K562 (cell line): ENCODE data around the gene HCST. TPM values are rescaled to one million over a fixed set of nuclear protein-coding genes. Genes with fewer than 3 reads are reported as not detected.

Experiments
- ATAC-seq: fragments of 200-7000 bp; cut with Tn5 transposase; 3 replicates; pipeline ENCODE4 v1.9.1; 2020; ENCODE audit warnings: moderate library complexity
- BruUV-seq: library from RNA; stranded (reverse); fragments of 400-500 nt; replicated peaks from 2 replicates; lab custom pipeline; 2021; lab: Mats Ljungman, UMichigan
- CTCF ChIA-PET: fragments of 300-600 bp; formaldehyde crosslinking; extraction: SDS; loops from one replicate; lab custom pipeline; 2021; ENCODE audit warnings: low intra/inter-chr PET ratio; lab: Yijun Ruan, JAX
- POLR2A ChIA-PET: fragments of 300-600, 350-650 bp; sonication (Branson Sonifier 250); formaldehyde crosslinking; extraction: SDS; loops from one replicate; lab custom pipeline; 2021; ENCODE audit warnings: antibody characterized with exemption, inconsistent platforms; lab: Yijun Ruan, JAX
- DNase-seq, 4 experiments: peaks; one replicate each; pipeline versions ENCODE4 v3.0.0 to v3.0.0-alpha.2; 2011 to 2018; ENCODE audit warnings: low spot score in 3 of 4, mixed read lengths in 3 of 4; ENCODE audit errors: extremely low read depth in 1 of 4
- FAIRE-seq: peaks from 2 replicates; lab custom pipeline; 2011; peaks lifted over from hg19 to GRCh38; lab: Jason Lieb, UNC
- H2AFZ ChIP-seq: 2 replicates; pipeline ENCODE4 v1.6.0; 2011; ENCODE audit warnings: low read depth, low read length, control low read depth, inconsistent platforms
- H3K27ac ChIP-seq: fragments of 200-600 bp; 3 replicates; pipeline ENCODE4 v1.8.0; 2011; ENCODE audit warnings: low read depth, mild to moderate bottlenecking, control low read depth, inconsistent platforms, low read length, moderate library complexity, mixed read lengths; ENCODE audit errors: extremely low read depth
- H3K27me3 ChIP-seq, 2 experiments: fragments of 300-600 bp in 1 of 2; 2 replicates in 1 of 2; 3 replicates in 1 of 2; pipeline versions ENCODE4 v1.6.0 to v1.8.0; 2011; ENCODE audit warnings: inconsistent platforms in 2 of 2, low read length in 2 of 2, mild to moderate bottlenecking in 1 of 2, mixed read lengths in 1 of 2, moderate library complexity in 1 of 2; ENCODE audit not compliant: control insufficient read depth in 2 of 2, insufficient read depth in 2 of 2
- H3K36me3 ChIP-seq: fragments of 300-600 bp; 3 replicates; pipeline ENCODE4 v1.8.0; 2011; ENCODE audit warnings: mild to moderate bottlenecking, low read length, inconsistent platforms; ENCODE audit not compliant: control insufficient read depth, insufficient read depth
- H3K4me1 ChIP-seq, 2 experiments: fragments of 200-600 bp in 1 of 2; replicated peaks in 1 of 2; 2 replicates in 1 of 2; 3 replicates in 1 of 2; pipeline versions ENCODE4 v1.5.1 to v1.8.0; 2011; ENCODE audit warnings: inconsistent platforms in 2 of 2, low read length in 2 of 2, mild to moderate bottlenecking in 1 of 2, mixed read lengths in 1 of 2, moderate library complexity in 1 of 2; ENCODE audit not compliant: control insufficient read depth in 2 of 2, insufficient read depth in 2 of 2
- H3K4me2 ChIP-seq: 2 replicates; pipeline ENCODE4 v1.6.1; 2011; ENCODE audit warnings: low read length, control low read depth, inconsistent platforms, mixed read lengths; ENCODE audit not compliant: insufficient read depth
- H3K4me3 ChIP-seq: fragments of 200-600 bp; sonication (generic), shearing (Covaris generic); 2 replicates; pipeline ENCODE4 v1.5.1; 2016; ENCODE audit warnings: control low read depth, inconsistent platforms
- H3K79me2 ChIP-seq: fragments of 200-600 bp; 3 replicates; pipeline ENCODE4 v1.8.0; 2011; ENCODE audit warnings: low read length, inconsistent platforms; ENCODE audit not compliant: control insufficient read depth, insufficient read depth
- H3K9ac ChIP-seq, 2 experiments: 2 replicates each; pipeline versions ENCODE4 v1.6.0 to v1.6.1; 2011; ENCODE audit warnings: low read depth in 2 of 2, low read length in 2 of 2, control low read depth in 1 of 2, inconsistent platforms in 1 of 2, mild to moderate bottlenecking in 1 of 2, mixed read lengths in 1 of 2; ENCODE audit not compliant: insufficient read depth in 1 of 2
- H3K9me1 ChIP-seq: one replicate; pipeline ENCODE4 v1.6.0; 2011; ENCODE audit warnings: inconsistent platforms, mild to moderate bottlenecking, low read length, moderate library complexity; ENCODE audit not compliant: control insufficient read depth, insufficient read depth
- H3K9me3 ChIP-seq: replicated peaks from 2 replicates; pipeline ENCODE4 v1.5.1; 2011; ENCODE audit warnings: low read depth, low read length, inconsistent platforms; ENCODE audit not compliant: control insufficient read depth, insufficient read depth
- H4K20me1 ChIP-seq: replicated peaks from 2 replicates; pipeline ENCODE4 v1.6.1; 2011; ENCODE audit warnings: low read length, inconsistent platforms, mixed read lengths; ENCODE audit not compliant: control insufficient read depth, insufficient read depth
- CCNT2 ChIP-seq: IDR thresholded peaks from 2 replicates; pipeline ENCODE4 v1.6.1; 2011; ENCODE audit warnings: borderline replicate concordance, low read depth, mild to moderate bottlenecking, moderate library complexity, mixed read lengths, low read length; ENCODE audit not compliant: insufficient read length; ENCODE audit errors: extremely low read depth
- GTF2A2 ChIP-seq: IDR thresholded peaks from 2 replicates; pipeline ENCODE4 v1.6.1; 2016; ENCODE audit warnings: mild to moderate bottlenecking, missing genetic modification characterization, missing compliant biosample characterization
- MBD2 ChIP-seq: sonication (generic); IDR thresholded peaks from 2 replicates; pipeline ENCODE4 v1.6.1; 2016; ENCODE audit warnings: low read depth, borderline replicate concordance
- PYGO2 ChIP-seq: fragments of 450-650 bp; IDR thresholded peaks from 2 replicates; pipeline ENCODE4 v1.6.1; 2016; ENCODE audit warnings: mild to moderate bottlenecking, missing genetic modification characterization, moderate library complexity, missing compliant biosample characterization
- ZFP36 ChIP-seq: fragments of 150-350 bp; IDR thresholded peaks from 2 replicates; pipeline ENCODE4 v1.6.1; 2018; ENCODE audit warnings: low read length, low read depth; ENCODE audit not compliant: partially characterized antibody
- ZNF699 ChIP-seq: fragments of 250-450 bp; sonication (Bioruptor Pico); IDR thresholded peaks from 2 replicates; pipeline ENCODE4 v1.8.0; 2021; ENCODE audit warnings: mild to moderate bottlenecking, moderate library complexity; ENCODE audit not compliant: insufficient replicate concordance
- ZNF75A ChIP-seq: fragments of 450-650 bp; formaldehyde crosslinking; IDR thresholded peaks from 2 replicates; pipeline ENCODE4 v1.4.0; 2020; ENCODE audit warnings: mild to moderate bottlenecking
- ZNF76 ChIP-seq: fragments of 250-450 bp; sonication (Bioruptor Pico); IDR thresholded peaks from 2 replicates; pipeline ENCODE4 v1.4.0; 2020; ENCODE audit warnings: mild to moderate bottlenecking, moderate library complexity, borderline replicate concordance
- WGBS: fragments of 100-300 bp; shearing (Covaris generic); methylation state at CpG from one replicate; pipeline ENCODE4 v1.1.6; 2016; ENCODE audit warnings: low coverage, mixed read lengths; ENCODE audit not compliant: insufficient coverage; ENCODE audit errors: missing lambda C conversion rate; 5-methylcytosine and 5-hydroxymethylcytosine counted together
- in situ Hi-C: fragments of 300-500 bp; cut with MboI; formaldehyde crosslinking; loops from 4 replicates; pipeline ENCODE4 v1.15.0; 2018; ENCODE audit warnings: inconsistent platforms, mixed read lengths
- intact Hi-C: fragments of 100-400 bp; cut with micrococcal nuclease; formaldehyde crosslinking; loops from 2 replicates; pipeline ENCODE4 v1.14.2; 2022
- polyA plus RNA-seq, 8 experiments: library from polyadenylated mRNA; depleted of rRNA in 4 of 8; stranded (reverse) in 5 of 8; unstranded in 3 of 8; fragments of >200 nt; fragmentation: Nextera tagmentation in 2 of 8; fragmentation: Illumina TruSeq in 1 of 8; extraction: Ambion mirVana in 2 of 8; extraction: Trizol in 1 of 8; gene quantifications; 2 replicates each; pipeline versions ENCODE4 v1.2.1 to v1.2.3, GENCODE V29; 2011 to 2014; ENCODE audit warnings: inconsistent platforms in 1 of 8, missing spikeins in 1 of 8
- total RNA-seq, 7 experiments: library from RNA; depleted of rRNA in 6 of 7; stranded (reverse); fragments of >200 nt in 6 of 7; fragmentation: Illumina TruSeq in 2 of 7; extraction: Trizol in 2 of 7; gene quantifications; 2 replicates each; pipeline versions ENCODE4 v1.2.1 to v1.2.3, GENCODE V29; 2011 to 2021; ENCODE audit warnings: low replicate concordance in 1 of 7
- TF ChIP-seq, protein P1 (sequence below), 2 experiments: IDR thresholded peaks; 2 replicates each; pipeline ENCODE4 v1.6.1; 2012; ENCODE audit warnings: improper control_type of control experiment in 2 of 2, low read depth in 2 of 2, low read length in 2 of 2, borderline replicate concordance in 1 of 2
- TF ChIP-seq, protein P2 (sequence below): fragments of 250-450 bp; sonication (Bioruptor Pico); IDR thresholded peaks from 2 replicates; pipeline ENCODE4 v1.8.0; 2022; ENCODE audit warnings: moderate library complexity, mild to moderate bottlenecking, inconsistent platforms

HCST gene
- total and polyA plus RNA-seq, 9 of the 15 experiments (the other 6 are each of a cell fraction or from before 2014, with no cell fraction given), result 0.29 to 1.9 (median 0.95) TPM; not detected in 2

DNA sequence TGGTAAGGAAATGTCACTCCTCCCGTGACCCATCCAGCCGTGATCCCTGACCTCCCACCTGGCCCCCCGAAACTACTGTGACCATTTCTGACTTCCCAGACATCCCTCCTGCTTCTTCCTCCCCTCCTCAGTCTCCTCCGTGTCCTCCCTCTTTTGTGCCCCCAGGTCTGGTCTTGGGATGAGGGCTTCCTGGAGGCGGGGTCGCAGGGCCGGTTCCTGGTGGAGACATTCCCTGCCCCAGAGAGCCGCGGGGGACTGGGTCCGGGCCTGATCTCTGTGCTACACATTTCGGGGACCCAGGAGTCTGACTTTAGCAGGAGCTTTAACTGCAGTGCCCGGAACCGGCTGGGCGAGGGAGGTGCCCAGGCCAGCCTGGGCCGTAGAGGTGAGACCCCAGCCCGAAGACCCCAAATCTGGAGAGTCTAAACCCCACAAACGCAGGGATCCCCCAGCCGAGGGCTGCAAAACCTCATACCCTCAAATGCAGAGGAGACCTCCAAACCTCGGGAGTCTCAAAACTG, 40.6 kb upstream of the HCST start:
- H3K9me1 ChIP-seq, result no peaks in the 10 kb centered on the region
- TF ChIP-seq ZNF76 (CRISPR knock-in tag), result no peak
- no peak for TF ChIP-seq CCNT2
- no peak for TF ChIP-seq GTF2A2 (tag)
- peak; percentile 49 for TF ChIP-seq ZFP36
- POLR2A ChIA-PET, result interaction anchor here (1.9 kb wide), 1 partner anchor 13 kb away, joined by 7 read pairs; no protein-coding TSS in a partner anchor
- no peaks in the 10 kb centered on the region for H3K36me3 ChIP-seq
- H4K20me1 ChIP-seq, result no peaks in the 10 kb centered on the region
- H3K4me3 ChIP-seq, result no peak overlapping the region
- no peaks in the 10 kb centered on the region for H3K79me2 ChIP-seq
- CTCF ChIA-PET, result no interaction called here
- ATAC-seq, result no peak
- in situ Hi-C loops, result no loop called here
- BruUV-seq, result no TSS peak
- H3K4me2 ChIP-seq, result peak overlapping the region; percentile 21; the same call in 1 of the 2 replicates
- no peak for DNase-seq
- peaks cover 6 to 34% of the 10 kb centered on the region in 2 experiments; a peak in 3 of 5 replicates for H3K27me3 ChIP-seq
- peaks cover 5% of the 10 kb centered on the region; the same call in 1 of the 2 replicates for H3K9me3 ChIP-seq
- H2AFZ ChIP-seq, result peak overlapping the region; percentile 47; the same call in 1 of the 2 replicates
- intact Hi-C loops, result no loop called here
- no peak for FAIRE-seq
- 33% methylated on average over 13 of the region's 19 CpGs for WGBS
- peak overlapping the region in 1 of 2 experiments; percentile 66; a peak in 1 of 4 replicates for H3K9ac ChIP-seq
- peaks cover 7 to 41% of the 10 kb centered on the region in 2 experiments; a peak in 3 of 5 replicates for H3K4me1 ChIP-seq
- no peak overlapping the region for H3K27ac ChIP-seq

- Histone ChIP-seq H3K27me3 (peaks cover 6 to 26% of the 10 kb centered on the region in 2 experiments; a peak in 3 of 5 replicates), H3K9me3 (peaks cover 5% of the 10 kb centered on the region; the same call in 1 of the 2 replicates), H3K79me2 (no peaks in the 10 kb centered on the region), H3K4me2 (no peak overlapping the region), H2AFZ (0 out of 2 replicates have a peak overlapping the region, but pooled peaks have one; percentile 18), H3K27ac (no peak overlapping the region), H3K4me3 (no peak overlapping the region), H3K36me3 (no peaks in the 10 kb centered on the region), H3K9ac (no peak overlapping the region), H3K9me1 (no peaks in the 10 kb centered on the region), H4K20me1 (no peaks in the 10 kb centered on the region), H3K4me1 (peaks cover 7 to 34% of the 10 kb centered on the region in 2 experiments; a peak in 3 of 5 replicates)
- 19% methylated on average over 13 of the region's 14 CpGs for WGBS
- ATAC-seq, result peak; percentile 78
- in situ Hi-C loops (no loop called here), intact Hi-C loops (no loop called here)
- CTCF ChIA-PET, result no interaction called here
- peak in 3 of 4 experiments; percentile 32 to 59 (median 54) for DNase-seq
- no TSS peak for BruUV-seq
- POLR2A ChIA-PET, result no interaction called here
- FAIRE-seq, result peak; percentile 54
- TF ChIP-seq ZNF75A (no peak), PYGO2 (tag) (no peak), MBD2 (0 out of 2 replicates have a peak, but pooled peaks have one; percentile 57), GTF2A2 (tag) (no peak), ZNF699 (CRISPR knock-in tag) (no peak)
- TF ChIP-seq, protein P1, sequence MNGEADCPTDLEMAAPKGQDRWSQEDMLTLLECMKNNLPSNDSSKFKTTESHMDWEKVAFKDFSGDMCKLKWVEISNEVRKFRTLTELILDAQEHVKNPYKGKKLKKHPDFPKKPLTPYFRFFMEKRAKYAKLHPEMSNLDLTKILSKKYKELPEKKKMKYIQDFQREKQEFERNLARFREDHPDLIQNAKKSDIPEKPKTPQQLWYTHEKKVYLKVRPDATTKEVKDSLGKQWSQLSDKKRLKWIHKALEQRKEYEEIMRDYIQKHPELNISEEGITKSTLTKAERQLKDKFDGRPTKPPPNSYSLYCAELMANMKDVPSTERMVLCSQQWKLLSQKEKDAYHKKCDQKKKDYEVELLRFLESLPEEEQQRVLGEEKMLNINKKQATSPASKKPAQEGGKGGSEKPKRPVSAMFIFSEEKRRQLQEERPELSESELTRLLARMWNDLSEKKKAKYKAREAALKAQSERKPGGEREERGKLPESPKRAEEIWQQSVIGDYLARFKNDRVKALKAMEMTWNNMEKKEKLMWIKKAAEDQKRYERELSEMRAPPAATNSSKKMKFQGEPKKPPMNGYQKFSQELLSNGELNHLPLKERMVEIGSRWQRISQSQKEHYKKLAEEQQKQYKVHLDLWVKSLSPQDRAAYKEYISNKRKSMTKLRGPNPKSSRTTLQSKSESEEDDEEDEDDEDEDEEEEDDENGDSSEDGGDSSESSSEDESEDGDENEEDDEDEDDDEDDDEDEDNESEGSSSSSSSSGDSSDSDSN (IDR thresholded peaks at IDR 0.05; ENCODE audit: borderline replicate concordance in 1 of 2, low read depth in 2 of 2, low read length in 2 of 2), result no peak
- TF ChIP-seq, protein P2, sequence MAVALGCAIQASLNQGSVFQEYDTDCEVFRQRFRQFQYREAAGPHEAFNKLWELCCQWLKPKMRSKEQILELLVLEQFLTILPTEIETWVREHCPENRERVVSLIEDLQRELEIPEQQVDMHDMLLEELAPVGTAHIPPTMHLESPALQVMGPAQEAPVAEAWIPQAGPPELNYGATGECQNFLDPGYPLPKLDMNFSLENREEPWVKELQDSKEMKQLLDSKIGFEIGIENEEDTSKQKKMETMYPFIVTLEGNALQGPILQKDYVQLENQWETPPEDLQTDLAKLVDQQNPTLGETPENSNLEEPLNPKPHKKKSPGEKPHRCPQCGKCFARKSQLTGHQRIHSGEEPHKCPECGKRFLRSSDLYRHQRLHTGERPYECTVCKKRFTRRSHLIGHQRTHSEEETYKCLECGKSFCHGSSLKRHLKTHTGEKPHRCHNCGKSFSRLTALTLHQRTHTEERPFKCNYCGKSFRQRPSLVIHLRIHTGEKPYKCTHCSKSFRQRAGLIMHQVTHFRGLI (CRISPR knock-in tag), result no peak
These were observed 39.8 kb upstream of the HCST start for GRCh38 chr19:35862528-35862927.
